GM19193 (cell line): ENCODE data around the gene FNIP1.

ENCODE experiments used
- POLR2A ChIP-seq: IDR thresholded peaks from 4 replicates; pipeline ENCODE4 v1.6.1; 2011; ENCODE audit not compliant: insufficient read depth, insufficient read length; ENCODE audit errors: extremely low read depth

The FNIP1 gene

DNA sequence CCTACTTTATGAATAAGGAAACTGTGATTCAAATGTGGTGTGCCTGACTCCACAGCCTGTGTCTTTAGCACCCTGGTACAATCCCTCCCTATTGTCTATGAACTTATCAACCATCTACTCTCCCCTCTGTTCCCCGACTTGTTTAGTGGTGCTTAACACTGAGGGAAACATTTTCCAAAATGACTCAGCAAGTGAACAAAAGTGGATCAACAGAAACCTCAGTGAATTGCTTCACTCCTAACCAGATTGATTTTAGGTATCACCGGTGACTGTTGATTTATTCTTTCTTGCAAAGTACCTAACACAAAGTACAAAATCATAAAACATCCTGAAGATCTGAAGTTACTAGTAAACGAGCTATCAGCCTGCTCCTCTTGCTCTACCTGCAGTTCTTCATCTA lies 119.7 kb downstream of the FNIP1 start:
- TF ChIP-seq POLR2A = no peak

DNA sequence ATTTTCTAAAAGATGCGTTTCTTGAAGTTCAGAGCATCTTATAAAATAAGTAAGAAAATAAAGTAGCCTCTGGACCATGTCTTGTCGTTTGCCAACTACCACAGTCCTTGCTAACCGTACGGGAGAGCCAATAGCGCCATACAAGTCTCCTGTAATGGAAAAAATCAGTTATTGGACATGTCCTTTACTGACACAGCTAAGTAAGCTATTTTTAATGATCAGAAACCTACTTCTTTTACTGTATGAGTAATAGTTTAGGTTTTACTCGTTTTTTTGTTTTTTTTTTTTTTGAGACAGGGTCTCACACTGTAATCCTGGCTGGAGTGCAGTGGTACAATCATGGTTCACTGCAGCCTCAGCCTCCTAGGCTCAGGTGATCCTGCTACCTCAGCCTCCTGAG lies 124.0 kb downstream of the FNIP1 start:
- no peak for TF ChIP-seq POLR2A

DNA sequence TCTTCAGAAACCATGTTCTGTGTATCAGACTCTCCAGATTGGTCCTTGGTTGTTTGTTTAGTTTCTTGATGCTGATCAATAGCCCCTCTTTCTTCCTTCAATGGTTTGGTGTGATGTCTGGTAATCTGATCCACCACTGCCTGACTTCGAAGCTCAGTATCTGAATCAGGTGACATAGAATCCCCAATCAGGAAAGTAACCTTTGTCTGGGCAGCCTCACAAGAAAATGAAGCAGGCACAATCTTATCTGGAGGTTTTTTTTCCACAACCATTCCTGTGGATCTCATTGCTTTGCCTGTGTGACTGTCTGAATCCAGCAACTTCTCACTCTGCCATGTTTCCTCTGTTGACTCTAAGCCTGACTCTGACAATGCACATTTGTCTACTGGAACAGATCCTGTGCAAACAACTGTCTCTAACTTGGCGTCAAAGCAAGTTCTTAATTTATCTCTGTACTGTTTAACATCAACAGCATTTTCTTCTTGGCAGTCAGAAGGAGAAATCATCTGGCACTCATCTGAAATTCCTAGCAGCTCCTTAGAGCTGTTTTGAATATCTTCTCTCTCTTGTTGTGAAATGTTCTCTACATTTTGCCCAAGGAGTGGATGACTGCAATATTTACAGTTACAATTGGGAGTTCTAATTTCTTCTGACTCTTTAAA lies 124.7 kb downstream of the FNIP1 start:
- no peak for TF ChIP-seq POLR2A

DNA sequence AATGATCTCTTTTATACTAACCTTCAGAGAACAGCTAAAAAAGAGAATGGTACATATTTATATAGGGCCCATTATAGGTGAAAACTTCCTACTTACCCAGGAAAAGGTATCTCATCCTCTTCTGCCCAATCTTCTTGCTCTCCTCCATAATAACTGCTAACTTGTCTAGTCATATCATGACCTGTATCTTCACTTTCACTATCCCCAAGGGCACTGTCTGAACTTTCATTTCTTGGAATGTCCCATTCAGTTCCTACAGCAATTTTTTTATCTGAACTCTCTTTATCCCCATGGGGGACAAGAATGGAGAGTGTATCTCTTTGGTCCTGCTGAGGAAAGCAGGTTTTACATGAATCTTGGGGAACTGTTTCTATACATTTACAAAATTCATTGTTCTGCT lies 125.4 kb downstream of the FNIP1 start:
- TF ChIP-seq POLR2A = no peak

GRCh38 chr5:131664929-131665328 lies 131.9 kb downstream of the FNIP1 start:
- TF ChIP-seq POLR2A = no peak

DNA sequence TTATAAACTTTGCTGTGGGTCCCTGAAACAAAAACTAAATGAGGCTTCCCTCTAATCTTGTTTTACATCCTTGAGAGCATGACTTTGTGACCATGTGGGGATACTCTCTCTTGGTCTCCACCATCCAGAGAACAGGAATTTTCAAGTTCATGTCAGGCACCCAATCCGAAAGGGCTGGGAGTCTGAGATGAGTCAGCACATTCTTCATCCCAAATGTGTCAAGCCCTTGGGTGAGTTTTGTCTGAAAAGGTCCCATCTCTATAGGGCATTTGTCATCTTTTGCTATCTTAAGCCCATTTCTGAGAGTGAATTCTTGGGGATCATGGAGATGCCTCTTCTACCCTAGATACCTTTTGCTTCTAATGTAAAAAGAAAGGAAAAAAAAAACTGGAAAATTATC lies 134.9 kb downstream of the FNIP1 start:
- TF ChIP-seq POLR2A = no peak

DNA sequence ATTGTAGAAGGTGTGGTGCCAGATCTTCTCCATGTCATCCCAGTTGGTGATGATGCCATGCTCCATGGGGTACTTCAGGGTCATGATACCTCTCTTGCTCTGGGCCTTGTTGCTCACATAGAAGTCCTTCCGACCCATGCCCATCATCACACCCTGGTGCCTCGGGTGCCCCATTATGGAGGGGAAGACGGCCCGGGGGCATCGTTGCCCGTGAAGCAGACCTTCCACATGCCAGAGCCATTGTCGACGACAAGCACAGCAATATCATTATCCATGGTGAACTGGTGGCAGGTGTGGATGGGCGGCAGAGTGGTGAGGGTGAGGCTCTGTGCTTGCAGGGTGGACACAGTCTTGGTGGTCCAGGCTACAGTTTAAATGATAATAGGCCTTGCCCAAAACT lies 137.0 kb downstream of the FNIP1 start:
- TF ChIP-seq POLR2A = no peak

DNA sequence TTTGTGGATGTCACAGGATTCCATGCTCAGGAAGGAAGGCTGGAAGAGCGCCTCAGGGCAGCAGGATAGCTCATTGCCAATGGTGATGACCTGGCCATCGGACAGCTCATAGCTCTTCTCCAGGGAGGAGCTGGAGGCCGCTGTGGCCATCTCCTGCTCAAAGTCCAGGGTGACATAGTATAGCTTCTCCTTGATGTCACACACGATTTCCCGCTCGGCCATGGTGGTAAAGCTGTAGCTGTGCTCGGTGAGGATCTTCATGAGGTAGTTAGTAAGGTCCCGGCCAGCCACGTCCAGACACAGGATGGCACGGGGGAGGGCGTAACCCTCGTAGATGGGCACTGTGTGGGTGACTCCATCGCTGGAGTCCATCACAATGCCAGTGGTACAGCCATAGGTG lies 137.5 kb downstream of the FNIP1 start:
- TF ChIP-seq POLR2A = no peak

- TF ChIP-seq POLR2A = no peak
Measured at GRCh38 chr5:131654776-131655175, 142.0 kb downstream of the FNIP1 start.

DNA sequence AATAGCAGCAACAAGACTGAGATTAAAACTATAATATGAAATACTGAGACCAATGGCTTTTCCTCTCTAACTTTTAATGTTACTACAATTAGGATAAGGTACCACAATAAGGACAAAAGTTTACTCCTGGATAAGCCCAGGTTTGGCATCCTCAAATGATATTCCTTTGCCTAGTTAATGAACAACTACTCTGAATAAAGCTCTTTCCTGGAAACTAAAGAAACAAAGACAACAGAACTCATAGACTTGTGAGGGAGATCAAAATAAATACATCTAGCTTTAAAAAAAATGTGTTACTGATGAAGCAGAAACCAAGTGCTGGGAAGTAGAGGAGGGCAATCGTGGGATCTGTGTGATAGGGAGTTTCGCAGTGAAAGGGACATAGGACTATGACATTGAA lies 142.5 kb downstream of the FNIP1 start:
- TF ChIP-seq POLR2A = no peak

DNA sequence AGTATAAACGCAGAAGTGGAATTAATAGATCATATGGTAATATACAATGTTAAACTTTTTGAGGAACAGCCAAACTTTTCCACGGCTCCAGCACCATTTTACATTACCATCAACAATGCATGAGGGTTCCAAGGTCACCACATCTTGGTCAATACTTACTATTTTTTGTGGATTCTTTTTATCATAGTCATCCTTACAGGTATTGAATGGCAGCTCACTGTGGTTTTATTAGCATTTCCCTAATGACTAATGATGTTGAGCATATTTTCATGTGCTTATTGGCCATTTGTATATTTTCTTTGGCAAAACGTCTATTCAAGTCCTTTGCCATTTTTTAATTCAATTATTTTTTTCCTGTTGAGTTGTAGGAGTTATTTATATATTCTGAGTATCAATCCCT lies 147.7 kb downstream of the FNIP1 start:
- no peak for TF ChIP-seq POLR2A

DNA sequence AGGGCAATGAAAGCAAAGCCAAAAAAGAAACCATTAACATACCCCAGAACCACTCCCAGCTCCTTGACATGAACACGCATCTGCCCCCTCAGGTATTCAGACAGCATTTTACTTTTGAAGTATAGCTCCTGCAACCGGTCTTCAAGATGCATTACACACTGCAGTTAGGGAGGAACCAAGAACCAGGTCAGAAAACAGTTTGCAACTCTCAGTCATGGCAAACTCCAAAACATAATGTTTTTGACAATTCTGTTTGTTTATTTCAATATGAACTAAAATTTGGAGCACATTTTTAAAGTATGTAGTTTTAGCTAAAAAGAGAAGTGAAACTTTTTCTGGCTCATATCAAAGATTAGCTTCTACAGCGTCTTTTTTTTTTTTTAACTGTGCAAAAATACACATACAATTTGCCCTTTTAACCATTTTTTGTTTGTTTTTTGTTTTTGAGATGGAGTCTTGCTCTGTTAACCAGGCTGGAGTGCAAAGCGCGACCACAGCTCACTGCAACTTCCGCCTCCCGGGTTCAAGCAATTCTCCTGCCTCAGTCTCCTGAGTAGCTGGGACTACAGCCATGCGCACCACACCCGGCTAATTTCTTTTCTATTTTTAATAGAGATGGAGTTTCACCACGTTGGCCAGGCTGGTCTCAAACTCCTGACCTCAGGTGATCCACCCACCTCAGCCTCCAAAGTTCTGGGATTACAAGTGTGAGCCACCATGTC lies 149.6 kb downstream of the FNIP1 start:
- no peak for TF ChIP-seq POLR2A

- no peak for TF ChIP-seq POLR2A
Measured at GRCh38 chr5:131644822-131645221, 152.0 kb downstream of the FNIP1 start.

DNA sequence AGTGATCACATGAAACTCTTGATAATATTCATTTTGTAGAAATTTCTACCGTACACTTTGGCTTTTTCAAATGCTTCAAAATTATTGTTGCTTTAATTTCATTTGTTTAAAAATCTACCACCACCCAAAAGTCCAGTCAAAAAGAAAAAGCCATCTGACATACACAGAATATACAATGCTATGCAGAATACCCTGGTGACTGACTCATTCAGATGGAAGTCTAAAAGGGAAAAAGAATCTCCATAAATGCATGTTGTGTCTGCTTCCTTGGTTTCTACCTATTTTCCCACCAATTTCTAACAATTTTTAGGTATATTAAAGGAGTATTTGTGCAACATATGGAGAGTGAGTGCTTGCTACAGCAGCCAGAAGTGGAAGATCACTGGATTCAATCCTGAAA lies 152.4 kb downstream of the FNIP1 start:
- no peak for TF ChIP-seq POLR2A

- TF ChIP-seq POLR2A = no peak
Measured at GRCh38 chr5:131641494-131641893, 155.3 kb downstream of the FNIP1 start.

- no peak for TF ChIP-seq POLR2A
Measured at GRCh38 chr5:131640043-131640856, 156.6 kb downstream of the FNIP1 start.

GRCh38 chr5:131639148-131639547 lies 157.7 kb downstream of the FNIP1 start:
- TF ChIP-seq POLR2A = no peak

GRCh38 chr5:131637694-131638093 lies 159.1 kb downstream of the FNIP1 start:
- no peak for TF ChIP-seq POLR2A
